ENCODE measurements around the gene ZCCHC17.

GRCh38 chr1:31266547-31266946 lies 30.3 kb upstream of the ZCCHC17 start:
- TF ChIP-seq, protein P1, sequence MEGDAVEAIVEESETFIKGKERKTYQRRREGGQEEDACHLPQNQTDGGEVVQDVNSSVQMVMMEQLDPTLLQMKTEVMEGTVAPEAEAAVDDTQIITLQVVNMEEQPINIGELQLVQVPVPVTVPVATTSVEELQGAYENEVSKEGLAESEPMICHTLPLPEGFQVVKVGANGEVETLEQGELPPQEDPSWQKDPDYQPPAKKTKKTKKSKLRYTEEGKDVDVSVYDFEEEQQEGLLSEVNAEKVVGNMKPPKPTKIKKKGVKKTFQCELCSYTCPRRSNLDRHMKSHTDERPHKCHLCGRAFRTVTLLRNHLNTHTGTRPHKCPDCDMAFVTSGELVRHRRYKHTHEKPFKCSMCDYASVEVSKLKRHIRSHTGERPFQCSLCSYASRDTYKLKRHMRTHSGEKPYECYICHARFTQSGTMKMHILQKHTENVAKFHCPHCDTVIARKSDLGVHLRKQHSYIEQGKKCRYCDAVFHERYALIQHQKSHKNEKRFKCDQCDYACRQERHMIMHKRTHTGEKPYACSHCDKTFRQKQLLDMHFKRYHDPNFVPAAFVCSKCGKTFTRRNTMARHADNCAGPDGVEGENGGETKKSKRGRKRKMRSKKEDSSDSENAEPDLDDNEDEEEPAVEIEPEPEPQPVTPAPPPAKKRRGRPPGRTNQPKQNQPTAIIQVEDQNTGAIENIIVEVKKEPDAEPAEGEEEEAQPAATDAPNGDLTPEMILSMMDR (IDR thresholded peaks at IDR 0.05 in 8 of 11, conservative IDR thresholded peaks at IDR 0.05 in 3 of 11), result no peak
- TF ChIP-seq POLR2A (IDR thresholded peaks at IDR 0.05) (no peak), POLR2AphosphoS5 (IDR thresholded peaks at IDR 0.05) (no peak)

Measured in spleen (tissue), 7 donors.